SKM-1 (cell line): ENCODE measurements around the gene WIPF1.
"Not testable (repeated sequence)": the region's sequence is repeated elsewhere in the genome, so short reads cannot be mapped to it uniquely, and the experiment has no call there.

Experiments used
- DNase-seq: peaks from one replicate; lab custom pipeline; 2025; ENCODE audit not compliant: unreplicated experiment; lab: John Stamatoyannopoulos, UW

Gene WIPF1

GRCh38 chr2:174573621-174574081 lies 24.0 kb downstream of the WIPF1 start:
- no peak for DNase-seq

GRCh38 chr2:174572556-174572955 lies 25.0 kb downstream of the WIPF1 start:
- DNase-seq, result no peak

- DNase-seq, result no peak
Observed at GRCh38 chr2:174571669-174572323, 25.8 kb downstream of the WIPF1 start.

GRCh38 chr2:174570318-174570958 lies 27.2 kb downstream of the WIPF1 start:
- no peak for DNase-seq

GRCh38 chr2:174569678-174570077 lies 27.9 kb downstream of the WIPF1 start:
- DNase-seq, result no peak

- no peak for DNase-seq
Observed at GRCh38 chr2:174568425-174568824, 29.2 kb downstream of the WIPF1 start.

GRCh38 chr2:174566871-174567270 lies 30.7 kb downstream of the WIPF1 start:
- DNase-seq, result no peak

GRCh38 chr2:174563530-174564282 lies 33.9 kb downstream of the WIPF1 start:
- DNase-seq, result no peak

GRCh38 chr2:174561972-174562370 lies 35.6 kb downstream of the WIPF1 start:
- DNase-seq, result no peak

- DNase-seq, result no peak
Observed at GRCh38 chr2:174561283-174561971, 36.2 kb downstream of the WIPF1 start.

- no peak for DNase-seq
Observed at GRCh38 chr2:174560737-174561136, 36.9 kb downstream of the WIPF1 start.

- no peak for DNase-seq
Observed at GRCh38 chr2:174555998-174556397, 41.6 kb downstream of the WIPF1 start.

GRCh38 chr2:174554529-174555150 lies 43.0 kb downstream of the WIPF1 start:
- DNase-seq, result no peak

- DNase-seq, result peak; percentile 63
Observed at GRCh38 chr2:174553811-174554493, 43.7 kb downstream of the WIPF1 start.

GRCh38 chr2:174552880-174553279 lies 44.7 kb downstream of the WIPF1 start:
- DNase-seq, result no peak

- no peak for DNase-seq
Observed at GRCh38 chr2:174551697-174552096, 45.9 kb downstream of the WIPF1 start.

GRCh38 chr2:174548646-174549045 lies 49.0 kb downstream of the WIPF1 start:
- not testable (repeated sequence) for DNase-seq

- DNase-seq, result not testable (repeated sequence)
Observed at GRCh38 chr2:174548021-174548420, 49.6 kb downstream of the WIPF1 start.

- DNase-seq, result peak; percentile 60
Observed at GRCh38 chr2:174546519-174547506, 50.8 kb downstream of the WIPF1 start.
